Kidney capillary endothelial cell (primary cell): ENCODE results near the gene CRYGN.
A peak's percentile ranks its signal among the peaks of the same experiment; 100 is the strongest.

Experiments
- DNase-seq: peaks from one replicate; pipeline ENCODE4 v3.0.0-alpha.2; 2018; ENCODE audit warnings: low spot score

CRYGN gene

DNA sequence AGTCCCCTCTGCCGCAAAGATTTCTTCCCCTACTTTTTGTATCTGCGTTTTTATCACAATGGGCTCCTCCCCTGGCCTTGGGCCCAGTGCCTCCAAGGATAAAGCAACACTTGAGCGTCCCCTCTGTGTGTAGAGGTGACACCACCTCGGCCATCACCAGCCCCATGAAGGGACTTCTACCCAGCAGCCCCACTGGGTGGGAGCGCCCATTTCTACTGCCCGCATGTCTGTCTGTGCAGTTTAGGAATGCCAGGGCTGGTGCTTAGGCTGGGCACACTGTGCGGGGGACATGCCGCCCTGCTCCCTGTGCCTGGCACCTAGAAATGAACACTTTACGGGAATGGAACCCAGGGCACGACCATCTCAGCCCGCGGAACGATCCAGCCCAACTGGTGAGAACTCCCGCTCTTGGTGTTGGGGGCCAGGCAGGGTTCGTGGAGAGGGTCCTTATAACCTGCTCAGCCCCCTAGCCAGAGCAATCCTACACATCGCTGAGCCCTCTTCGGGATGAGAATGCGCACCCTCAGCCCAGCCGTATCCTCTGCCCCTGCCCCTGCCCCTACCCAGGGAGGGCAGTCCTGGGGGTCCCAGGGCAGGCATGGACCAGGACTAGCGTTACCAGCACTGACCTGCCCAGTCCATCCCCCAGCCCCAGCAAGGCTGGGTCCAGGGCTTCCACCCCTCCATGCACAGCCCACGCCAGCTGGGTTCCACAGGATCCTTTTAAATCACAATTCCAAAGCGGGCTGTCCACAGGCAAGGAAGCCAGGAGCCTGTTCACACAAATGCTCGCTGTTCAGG, 12.8 kb downstream of the CRYGN start:
- no peak for DNase-seq

DNA sequence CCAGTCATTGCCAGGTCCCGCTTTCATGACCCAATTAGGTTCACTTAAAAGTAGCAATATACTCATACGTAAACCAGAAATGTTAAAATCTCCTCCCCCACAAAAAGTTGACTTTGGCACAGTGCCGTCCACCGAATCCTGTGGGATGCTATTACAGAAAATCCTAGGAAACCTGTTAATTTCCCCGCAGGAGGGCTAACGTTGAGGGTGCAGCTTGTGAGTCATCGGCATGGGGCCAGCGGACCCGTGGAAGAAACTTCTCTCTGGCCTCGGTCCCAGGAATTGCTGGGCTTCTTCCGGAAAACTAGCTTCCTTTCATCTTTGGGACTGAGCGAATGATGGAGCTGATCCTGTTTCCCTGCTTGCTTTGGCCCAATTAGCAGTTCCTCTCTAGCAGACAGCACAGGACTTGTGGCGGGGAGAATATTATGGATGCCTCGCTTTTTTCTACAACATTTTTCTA, 13.5 kb downstream of the CRYGN start:
- DNase-seq = no peak

DNA sequence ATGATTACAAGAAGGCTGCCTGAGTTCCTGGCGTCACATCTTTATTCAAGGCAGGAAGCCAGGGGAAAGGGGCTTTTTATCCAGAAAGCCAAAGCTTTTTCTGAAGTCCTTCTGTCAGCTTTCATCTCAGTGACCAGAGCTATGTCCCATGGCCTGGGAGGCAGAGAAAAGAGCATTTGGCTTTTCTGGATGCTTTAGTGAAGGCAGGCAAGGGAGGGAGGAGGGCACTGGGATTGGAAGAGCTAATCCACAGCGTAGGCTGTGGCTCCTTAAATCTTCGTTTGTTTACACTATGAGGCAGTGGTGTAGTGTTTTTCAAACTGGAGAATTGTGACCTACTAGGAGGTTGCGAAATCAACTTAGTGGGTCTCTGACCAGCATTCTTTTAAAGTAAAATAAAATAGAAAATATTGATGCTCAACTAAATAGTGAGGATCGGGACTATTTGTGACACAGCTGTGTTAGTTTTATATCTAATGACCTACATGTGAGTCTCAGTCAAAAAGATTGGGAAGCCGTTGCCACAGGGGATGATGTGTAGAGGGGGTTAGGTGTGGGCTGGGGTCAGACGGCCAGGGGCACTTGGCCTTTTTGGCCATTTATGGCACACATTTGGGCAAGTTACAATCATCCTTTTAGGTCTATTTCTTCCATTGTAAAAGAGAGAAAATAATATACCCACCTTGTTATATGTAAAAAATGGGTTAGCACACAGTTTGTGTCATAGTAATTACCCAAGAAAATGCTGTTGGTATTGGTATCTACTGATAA, 14.1 kb downstream of the CRYGN start:
- no peak for DNase-seq

DNA sequence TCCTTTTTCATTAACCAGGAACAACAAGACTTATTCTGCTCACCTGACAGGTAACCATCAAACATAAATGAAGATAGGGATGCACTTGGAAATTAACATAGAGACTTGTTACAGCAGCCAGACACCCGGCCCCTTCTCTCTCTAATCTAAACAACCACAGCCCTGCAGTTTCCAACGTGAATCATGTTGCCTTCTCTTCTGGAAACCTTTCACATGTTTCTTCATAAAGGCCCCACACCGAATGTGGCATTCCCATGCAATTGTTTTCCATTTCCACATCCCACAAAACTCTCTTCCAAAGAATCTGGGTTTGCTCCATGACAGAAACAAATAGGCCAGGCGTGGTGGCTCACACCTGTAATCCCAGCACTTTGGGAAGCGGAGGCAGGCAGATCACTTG, 15.1 kb downstream of the CRYGN start:
- DNase-seq = no peak

DNA sequence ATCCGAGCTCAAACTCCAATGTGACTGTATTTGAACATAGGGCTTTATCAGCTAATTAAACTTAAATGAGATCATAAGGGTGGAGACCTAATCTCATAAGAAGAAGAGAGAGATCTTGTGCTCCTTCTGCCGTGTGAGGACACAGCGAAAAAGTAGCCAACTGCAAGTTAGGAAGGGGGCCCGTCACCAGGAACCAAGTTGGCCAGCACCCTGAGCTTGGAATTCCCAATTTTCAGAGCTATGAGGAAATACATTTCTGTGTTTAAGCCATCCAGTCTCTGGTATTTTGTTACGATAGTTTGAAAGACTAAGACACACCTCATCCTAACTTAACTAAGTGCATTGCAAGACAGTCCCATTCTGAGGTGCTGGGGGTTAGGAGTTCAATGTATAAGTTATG, 16.0 kb downstream of the CRYGN start:
- no peak for DNase-seq

DNA sequence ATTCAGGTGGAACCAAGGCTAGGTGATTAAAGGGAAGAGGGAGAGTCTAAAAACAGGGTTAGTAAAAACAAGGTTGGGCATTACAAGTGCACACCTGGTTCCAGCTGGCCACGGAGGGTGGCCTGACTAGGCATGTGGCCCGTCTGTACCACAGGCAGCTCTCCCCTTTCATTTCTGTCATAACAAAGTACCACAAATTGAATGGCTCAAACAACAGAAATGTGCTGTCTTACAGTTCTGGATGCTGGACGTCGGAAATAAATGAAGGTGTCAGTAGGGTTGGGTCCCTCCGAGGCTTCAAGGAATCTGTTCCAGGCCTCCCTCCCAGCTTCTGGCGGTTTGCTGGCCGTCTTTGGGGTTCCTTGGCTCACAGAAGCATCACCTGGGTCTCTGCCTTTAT, 16.7 kb downstream of the CRYGN start:
- DNase-seq = no peak

DNA sequence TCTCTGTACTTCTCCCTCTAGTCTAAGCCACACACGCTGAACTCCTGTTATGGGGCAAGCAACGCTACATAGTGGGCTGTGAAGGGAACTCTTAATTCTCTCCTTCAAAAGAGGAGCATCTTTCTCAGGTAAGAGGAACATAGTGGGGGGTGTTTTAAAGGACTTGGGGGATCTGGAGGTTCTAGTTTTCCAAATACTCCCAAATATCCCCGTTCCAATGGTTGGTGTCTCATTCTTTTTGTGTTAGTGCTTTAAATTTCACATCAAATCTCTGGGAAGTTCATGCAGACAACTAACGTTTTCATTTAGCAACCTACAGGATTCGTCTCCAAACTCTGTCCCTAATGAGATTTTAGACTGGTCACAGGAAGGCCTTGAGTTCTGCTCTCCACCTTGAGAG, 17.7 kb downstream of the CRYGN start:
- DNase-seq = no peak

DNA sequence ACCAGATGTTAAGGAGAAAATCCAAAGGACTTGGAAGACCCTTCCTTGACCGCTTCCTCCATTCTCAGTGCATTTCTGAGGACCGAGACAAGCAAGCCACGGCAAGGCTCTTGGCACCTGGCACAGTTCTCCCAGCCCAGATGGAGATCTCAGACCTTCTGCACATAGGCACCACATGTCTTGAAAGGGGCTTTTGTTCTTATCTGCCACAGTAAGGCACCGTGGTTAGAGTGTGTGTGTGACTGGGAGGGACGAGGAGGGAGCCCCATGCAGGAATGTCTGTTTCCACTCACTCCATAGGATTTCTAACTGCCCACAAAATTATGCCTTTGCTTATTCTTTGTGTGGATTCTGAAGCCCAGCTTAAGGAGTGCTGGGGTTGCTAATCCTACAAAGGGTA, 19.8 kb downstream of the CRYGN start:
- no peak for DNase-seq

DNA sequence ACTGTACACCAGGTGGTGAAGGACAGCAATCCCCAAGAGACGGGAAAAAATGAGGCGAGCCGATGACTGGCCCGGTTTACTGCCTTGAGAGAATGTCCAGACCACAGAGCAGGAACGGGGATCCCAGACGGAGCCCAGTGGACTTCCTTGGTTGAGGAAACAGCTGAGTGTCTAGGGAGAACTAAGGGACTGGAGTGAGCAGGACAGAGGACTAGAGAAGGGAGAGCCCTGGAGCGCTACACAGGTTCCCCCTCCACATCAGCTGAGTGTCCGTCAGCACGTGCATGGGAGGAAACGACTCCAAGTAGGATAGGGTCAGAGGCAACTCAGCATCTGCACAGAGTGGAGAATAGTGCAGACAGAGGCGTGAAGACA, 23.0 kb downstream of the CRYGN start:
- DNase-seq = no peak

DNA sequence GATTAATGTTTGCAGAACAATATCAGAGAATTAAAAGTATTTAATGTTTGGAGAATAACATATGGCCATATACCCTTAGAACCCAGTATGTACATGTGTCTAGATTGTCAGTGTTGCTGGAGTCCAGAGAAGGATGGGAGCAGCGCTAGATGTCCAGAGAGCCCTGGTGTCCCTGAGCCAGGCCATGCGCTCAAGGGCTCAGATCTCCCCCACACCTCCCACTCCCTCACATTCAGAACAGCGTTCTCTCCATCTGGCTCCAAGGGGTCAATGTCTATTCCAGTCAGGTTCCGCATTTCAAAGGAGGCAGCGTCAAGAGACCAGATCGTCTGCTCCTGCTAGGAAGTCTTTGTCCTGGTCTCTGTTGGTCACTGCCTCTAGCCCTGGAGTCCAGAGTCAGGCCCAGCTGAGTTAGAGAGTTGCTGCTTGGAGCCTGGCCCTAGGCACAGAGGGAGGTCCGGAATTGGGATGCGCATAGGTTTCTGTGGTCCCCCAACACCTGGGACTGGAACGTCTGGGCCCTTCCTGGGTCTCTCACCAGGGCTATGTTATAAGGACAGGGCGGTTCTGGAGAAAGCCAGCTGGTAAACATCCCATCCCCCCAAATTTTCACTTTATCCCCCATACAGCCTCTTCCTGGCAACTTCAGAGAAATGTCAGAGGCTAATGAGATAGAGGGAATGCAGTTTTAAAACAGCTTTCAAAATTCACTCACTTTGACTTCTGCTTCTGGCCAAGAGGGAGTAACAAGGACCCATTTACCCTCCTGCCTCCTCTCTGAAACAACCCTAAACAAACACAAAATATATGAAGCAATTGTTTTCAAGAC, 23.6 kb downstream of the CRYGN start:
- DNase-seq = no peak

DNA sequence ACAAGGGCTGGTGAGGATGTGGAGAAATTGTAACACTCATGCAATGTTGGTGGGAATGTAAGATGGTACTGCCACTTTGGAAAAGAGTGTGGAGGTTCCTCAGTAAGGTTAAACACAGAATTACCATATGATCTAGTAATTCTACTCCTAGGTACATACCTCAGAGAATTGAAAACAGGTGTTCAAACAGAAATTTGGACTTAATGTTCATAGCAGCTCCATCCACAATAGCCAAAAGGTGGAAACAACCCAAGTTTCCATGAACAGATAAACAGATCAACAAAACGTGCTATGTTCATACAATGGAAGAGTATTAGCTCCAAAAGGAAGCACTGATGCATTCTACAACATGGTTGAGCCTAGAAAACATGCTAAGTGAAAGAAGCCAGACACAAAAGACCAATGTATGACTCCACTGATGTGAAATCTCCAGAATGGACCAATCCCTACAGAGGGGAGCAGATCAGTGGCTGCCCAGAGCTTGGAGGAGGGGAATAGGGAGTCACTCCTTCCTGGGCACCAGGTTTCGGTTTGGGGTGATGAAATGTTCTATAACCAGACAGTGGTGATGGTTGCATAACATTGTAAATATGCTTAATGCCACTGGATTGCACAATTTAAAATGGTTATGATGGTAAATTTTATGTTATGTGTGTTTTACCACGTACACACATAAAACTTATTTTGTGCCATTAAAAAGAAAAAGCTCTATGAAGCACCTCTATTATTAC, 24.4 kb downstream of the CRYGN start:
- no peak for DNase-seq

DNA sequence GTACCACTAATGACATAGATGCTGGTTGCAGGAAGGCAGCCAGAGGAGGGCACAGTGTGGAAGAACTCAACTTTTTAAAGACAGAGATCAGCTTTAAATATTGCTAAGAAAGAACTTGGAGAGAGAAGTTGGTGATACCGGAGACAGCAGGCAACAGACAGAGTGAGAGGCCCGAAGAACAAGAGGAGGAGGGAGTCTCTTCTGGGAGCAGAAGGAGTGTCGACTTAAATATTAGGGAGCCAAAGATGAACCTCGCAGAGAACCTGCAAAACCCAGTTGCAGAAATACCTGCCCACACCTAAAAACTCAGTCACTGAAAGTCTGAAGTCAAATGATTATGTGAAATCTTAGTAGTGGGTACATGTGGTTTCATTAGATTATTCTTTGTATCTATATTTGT, 26.7 kb downstream of the CRYGN start:
- DNase-seq = no peak

DNA sequence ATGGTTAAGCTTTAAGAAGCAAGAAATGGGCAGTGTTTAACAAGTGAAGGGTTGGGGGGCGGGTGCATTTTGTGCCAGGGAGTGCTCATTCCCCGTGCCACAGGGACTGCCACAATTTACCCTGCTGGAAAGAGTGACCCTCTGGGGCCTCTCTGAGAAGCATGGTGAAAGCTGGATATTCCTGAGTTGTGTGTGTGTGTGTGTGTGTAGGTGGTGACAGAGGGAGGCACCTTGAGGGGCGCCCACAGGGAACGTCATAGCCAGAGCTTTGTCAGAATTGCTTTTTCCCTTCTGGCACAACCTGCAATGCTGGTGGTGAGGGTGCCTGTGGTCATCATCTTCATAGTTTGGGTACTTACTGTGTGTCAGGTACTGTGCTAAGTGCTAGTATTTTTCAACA, 27.6 kb downstream of the CRYGN start:
- DNase-seq = no peak

DNA sequence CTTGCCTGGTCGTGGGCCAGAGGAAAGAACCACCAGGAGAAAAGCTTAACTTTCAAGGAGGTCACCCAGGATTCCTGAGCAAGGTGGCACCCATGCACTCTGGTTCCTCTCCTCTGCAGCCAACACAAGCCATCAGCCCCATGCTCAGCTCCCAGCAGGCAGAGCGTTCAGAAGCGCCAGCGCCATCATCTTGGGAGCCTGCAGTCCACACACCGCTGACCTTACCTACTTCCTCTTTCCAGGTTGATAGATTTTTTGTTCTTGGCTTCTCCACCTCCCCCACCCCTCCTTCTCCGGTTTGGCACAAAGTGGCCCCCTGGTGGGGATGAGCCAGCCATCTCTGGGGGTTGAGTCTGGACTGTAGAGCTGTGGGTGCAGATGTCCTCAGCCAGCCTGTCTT, 28.4 kb downstream of the CRYGN start:
- no peak for DNase-seq

DNA sequence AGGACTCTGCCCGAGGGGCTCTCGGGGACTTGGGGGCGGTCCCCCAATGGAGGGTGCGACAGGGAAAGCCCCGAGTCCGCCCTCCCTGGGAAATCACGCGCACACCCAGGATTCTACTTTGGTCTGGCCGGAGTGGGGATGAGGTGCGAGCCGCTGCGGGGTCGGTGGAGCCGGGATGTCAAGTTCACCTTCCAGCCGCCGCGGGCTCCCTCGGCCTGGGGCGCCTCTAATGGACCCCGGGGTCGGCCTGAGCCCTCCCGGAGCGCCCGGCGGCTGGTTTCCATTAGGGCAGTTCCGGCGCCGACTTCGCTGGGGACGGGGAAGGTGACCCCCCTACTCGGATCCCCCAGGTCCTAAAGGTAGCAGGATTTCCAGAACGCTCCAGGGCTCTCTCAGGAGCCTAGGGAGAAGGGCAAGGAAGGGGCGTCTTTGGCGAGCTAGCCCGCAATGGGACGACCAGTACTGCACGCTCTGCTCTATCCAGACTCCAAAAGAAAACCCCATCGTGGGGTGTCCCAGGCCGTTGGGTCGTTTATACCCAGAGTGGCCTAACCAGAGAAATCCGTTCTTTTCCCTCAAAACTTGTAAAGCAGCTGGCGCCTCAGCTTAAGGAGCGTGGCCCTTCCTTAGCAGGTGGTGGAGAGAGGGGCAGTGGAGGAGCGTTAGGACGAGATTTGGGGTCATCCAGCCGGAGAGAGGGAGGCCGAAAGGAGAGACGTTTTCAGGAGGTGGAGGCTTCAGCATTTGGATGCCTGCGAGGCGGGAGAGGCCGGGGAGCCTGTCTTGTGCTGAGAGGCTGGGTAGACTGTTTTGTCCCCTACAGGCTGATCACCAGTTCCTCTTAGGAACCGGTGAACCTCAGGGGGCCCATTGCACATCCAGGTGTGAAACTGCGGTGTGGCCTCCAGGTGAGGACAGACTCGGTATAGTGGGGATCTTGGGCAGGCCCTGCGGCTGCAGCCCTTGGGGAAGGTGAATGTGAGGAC, 29.2 kb downstream of the CRYGN start:
- DNase-seq = no peak

DNA sequence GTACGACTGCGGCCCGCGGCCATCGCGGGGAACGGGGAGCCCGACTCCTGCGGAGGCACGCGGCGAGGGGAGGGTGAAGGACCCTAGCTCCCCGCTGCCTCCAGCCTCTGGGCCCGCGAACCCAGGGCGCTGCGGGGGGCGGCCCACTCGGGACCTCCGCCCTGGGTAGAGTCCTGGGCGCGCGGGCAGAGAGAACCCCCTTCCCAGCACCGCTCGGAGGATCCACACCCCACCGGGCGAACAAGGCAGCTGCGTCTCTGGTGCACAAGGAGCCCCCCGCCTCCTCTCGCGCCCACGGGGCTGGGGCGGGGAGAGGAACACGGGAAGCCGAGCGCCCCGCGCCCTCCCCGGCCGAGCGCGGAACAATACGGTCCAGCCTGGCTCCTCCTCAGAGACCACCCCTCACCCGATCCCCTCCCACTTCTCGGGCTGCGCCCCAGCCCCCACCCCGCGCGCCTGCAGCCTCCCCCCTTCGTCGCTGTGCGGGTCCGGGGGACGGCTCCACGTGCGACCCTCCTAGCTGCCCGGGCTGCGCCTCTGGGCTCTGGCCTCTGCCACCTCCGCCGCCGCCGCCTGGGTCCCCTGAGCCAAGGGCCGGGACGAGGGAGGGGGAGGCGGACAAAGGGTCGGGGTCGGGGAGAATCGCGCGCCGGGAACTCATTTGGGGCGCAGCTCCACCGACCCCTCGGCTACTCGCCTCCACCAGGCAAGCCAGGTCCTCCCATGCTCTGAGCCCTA, 30.1 kb downstream of the CRYGN start, which contains the start of gene WDR86:
Gene WDR86 (minus strand): TSS at position 372 of the 738 bp plus-strand sequence. CDS start 449 bp downstream, outside the sequence.
- no peak for DNase-seq

DNA sequence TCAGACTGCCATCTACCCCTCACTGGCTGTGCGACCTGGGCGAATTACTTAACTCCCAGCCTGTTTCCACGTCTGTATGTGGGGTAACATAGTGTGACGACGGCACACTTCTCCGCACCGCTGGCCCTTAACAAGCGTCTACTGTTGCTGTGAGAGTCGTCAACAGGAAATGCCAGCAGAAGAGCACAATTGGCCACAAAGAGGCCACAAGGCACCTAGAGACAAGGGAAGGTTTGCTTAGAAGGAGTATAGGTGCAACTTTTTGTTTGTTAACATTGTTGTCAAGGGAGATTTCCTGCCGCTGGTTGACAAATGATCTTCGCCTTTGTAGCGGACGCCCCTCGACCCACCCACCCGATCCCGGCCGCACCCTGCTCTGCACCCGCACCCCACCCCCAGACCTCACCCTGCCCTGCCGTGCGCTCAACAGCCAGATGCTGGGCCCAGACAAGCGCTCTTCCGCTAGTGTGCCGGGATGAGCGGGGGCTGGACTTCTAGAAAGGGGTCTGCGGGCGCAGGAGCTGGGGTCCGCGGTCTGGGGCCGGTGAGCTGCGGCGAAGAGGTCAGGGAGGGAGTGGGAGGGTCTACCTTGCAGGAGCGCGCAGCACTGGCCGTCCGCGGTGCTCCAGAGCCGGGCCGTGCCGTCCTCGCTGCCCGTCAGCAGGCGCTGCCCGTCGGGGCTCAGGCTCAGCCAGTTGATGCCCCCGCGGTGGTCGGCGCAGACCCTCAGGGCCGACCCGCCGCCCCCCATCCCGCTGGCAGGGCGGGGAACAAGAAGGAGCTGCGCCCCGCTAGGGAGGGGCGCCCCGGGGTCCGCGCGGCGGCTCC, 30.9 kb downstream of the CRYGN start:
- DNase-seq = peak; percentile 15

DNA sequence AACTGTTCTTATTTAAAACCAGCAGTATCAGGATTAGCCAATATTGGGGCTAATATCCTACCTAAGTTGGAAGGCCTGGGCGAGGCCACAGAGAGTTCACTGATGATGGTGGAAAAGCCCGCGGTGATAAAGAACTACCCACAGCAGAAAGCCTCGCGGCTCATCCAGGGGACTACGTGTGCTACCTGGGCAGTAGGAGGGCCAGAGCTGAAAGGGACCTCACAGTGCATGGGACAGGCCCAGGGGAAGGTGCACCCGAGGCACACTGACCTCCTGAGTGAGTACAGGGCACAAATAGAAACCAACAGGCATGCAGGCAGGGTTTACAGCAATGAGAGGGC, 31.5 kb downstream of the CRYGN start:
- DNase-seq = no peak
